Measurements from ENCODE around the gene EPHA10. TPM values are rescaled to one million over a fixed set of nuclear protein-coding genes. Genes with fewer than 3 reads are reported as not detected.

EPHA10 gene
- total RNA-seq, 2 experiments from 2014 or later: not detected

GRCh38 chr1:37677808-37678207 is 87.1 kb downstream of the EPHA10 start:
- H3K4me3 Mint-ChIP-seq: no peak overlapping the region
- DNase-seq (no peak), ATAC-seq (no peak)
- POLR2A ChIA-PET: interaction anchor here (0.6 kb wide), 1 partner anchor 204 kb away, joined by 4 read pairs; no protein-coding TSS in a partner anchor
- H3K9me3 Mint-ChIP-seq (ENCODE audit: insufficient read depth): no peaks in the 10 kb centered on the region
- peaks cover 13% of the 10 kb centered on the region for H3K36me3 Mint-ChIP-seq (ENCODE audit: low read depth)
- CTCF ChIA-PET: interaction anchor here (1.0 to 9.0 kb wide), 2 partner anchors 75 to 190 kb away, joined by 3 to 196 read pairs; no protein-coding TSS in a partner anchor
- H3K4me1 Mint-ChIP-seq (ENCODE audit: low read depth): peaks cover 15% of the 10 kb centered on the region
- no peak overlapping the region for H3K27ac Mint-ChIP-seq
- peaks cover 45% of the 10 kb centered on the region for H3K27me3 Mint-ChIP-seq (ENCODE audit: low read depth)

GRCh38 chr1:37677143-37677439 is 87.8 kb downstream of the EPHA10 start:
- ATAC-seq (no peak), DNase-seq (no peak)
- POLR2A ChIA-PET: no interaction called here
- Mint-ChIP-seq H3K9me3 (ENCODE audit: insufficient read depth) (no peaks in the 10 kb centered on the region), H3K4me3 (no peak overlapping the region), H3K27me3 (ENCODE audit: low read depth) (peaks cover 52% of the 10 kb centered on the region), H3K36me3 (ENCODE audit: low read depth) (peaks cover 6% of the 10 kb centered on the region), H3K4me1 (ENCODE audit: low read depth) (peaks cover 14% of the 10 kb centered on the region), H3K27ac (no peak overlapping the region)
- CTCF ChIA-PET: no interaction called here

GRCh38 chr1:37676281-37677142 is 88.4 kb downstream of the EPHA10 start:
- Mint-ChIP-seq H3K9me3 (ENCODE audit: insufficient read depth) (no peaks in the 10 kb centered on the region), H3K27ac (no peak overlapping the region), H3K27me3 (ENCODE audit: low read depth) (peaks cover 56% of the 10 kb centered on the region), H3K36me3 (ENCODE audit: low read depth) (peaks cover 6% of the 10 kb centered on the region), H3K4me1 (ENCODE audit: low read depth) (peaks cover 14% of the 10 kb centered on the region), H3K4me3 (no peak overlapping the region)
- no peak for DNase-seq
- POLR2A ChIA-PET: no interaction called here
- CTCF ChIA-PET: interaction anchor here (0.8 to 1.4 kb wide), 2 partner anchors 74 to 222 kb away, joined by 3 to 4 read pairs; no protein-coding TSS in a partner anchor
- no peak for ATAC-seq

- peaks cover 55% of the 10 kb centered on the region for H3K27me3 Mint-ChIP-seq (ENCODE audit: low read depth)
- peaks cover 14% of the 10 kb centered on the region for H3K4me1 Mint-ChIP-seq (ENCODE audit: low read depth)
- CTCF ChIA-PET: interaction anchor here (0.9 to 5.1 kb wide), 5 partner anchors 9 to 71 kb away, joined by 3 to 23 read pairs (median 3); no protein-coding TSS in a partner anchor
- peak; percentile 93 for ATAC-seq
- H3K36me3 Mint-ChIP-seq (ENCODE audit: low read depth): no peaks in the 10 kb centered on the region
- POLR2A ChIA-PET: no interaction called here
- DNase-seq: peak; percentile 88
- peak overlapping the region; percentile 9 for H3K4me3 Mint-ChIP-seq
- H3K27ac Mint-ChIP-seq: peak overlapping the region; percentile 37
- H3K9me3 Mint-ChIP-seq (ENCODE audit: insufficient read depth): no peaks in the 10 kb centered on the region
Observed at GRCh38 chr1:37673920-37674319, 91.0 kb downstream of the EPHA10 start.

DNA sequence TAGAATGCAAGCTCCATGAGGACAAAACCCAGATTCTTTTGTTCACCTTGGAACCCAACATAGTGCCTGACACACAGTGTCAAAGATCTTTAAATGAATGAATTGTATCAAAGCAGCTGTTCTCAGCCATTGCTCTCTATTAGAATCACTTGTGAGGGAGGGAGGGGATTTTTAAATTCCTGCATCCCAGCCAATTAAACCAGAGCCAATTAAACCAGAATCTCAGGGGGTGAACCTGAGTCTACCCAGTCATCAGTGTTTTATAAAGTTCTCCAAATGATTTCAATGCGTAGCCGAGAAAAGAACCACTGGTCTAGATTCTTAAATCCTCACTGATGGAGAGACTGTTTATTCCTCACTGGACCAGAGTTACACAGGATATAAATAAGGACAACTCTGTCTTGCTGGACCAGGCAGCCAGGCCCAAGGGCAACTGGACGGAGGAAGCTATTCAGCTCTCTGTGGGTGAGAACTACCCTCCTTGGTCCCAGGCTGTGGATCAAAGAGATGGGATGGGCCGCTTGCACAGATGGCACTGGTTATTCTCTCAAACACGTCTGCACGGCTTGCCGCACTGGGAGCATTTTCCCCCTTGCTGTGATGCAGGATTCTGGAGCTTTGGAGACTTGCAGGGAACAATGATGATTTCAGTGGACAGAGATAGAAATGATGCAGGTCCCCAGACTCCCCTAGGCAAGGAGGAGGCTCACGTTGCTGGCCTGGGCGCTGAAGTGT is 92.6 kb downstream of the EPHA10 start:
- CTCF ChIA-PET: interaction anchor here (5.1 kb wide), 1 partner anchor 10 kb away, joined by 23 read pairs; no protein-coding TSS in a partner anchor
- H3K4me3 Mint-ChIP-seq: no peak overlapping the region
- H3K27me3 Mint-ChIP-seq (ENCODE audit: low read depth): peaks cover 43% of the 10 kb centered on the region
- DNase-seq (no peak), ATAC-seq (no peak)
- no peak overlapping the region for H3K27ac Mint-ChIP-seq
- no peaks in the 10 kb centered on the region for H3K36me3 Mint-ChIP-seq (ENCODE audit: low read depth)
- H3K4me1 Mint-ChIP-seq (ENCODE audit: low read depth): peaks cover 14% of the 10 kb centered on the region
- H3K9me3 Mint-ChIP-seq (ENCODE audit: insufficient read depth): no peaks in the 10 kb centered on the region
- POLR2A ChIA-PET: no interaction called here

- DNase-seq (no peak), ATAC-seq (no peak)
- peaks cover 38% of the 10 kb centered on the region for H3K27me3 Mint-ChIP-seq (ENCODE audit: low read depth)
- ChIA-PET CTCF (interaction anchor here (5.1 kb wide), 1 partner anchor 11 kb away, joined by 23 read pairs; no protein-coding TSS in a partner anchor), POLR2A (interaction anchor here (0.6 kb wide), 1 partner anchor 8 kb away, joined by 3 read pairs; no protein-coding TSS in a partner anchor)
- no peaks in the 10 kb centered on the region for H3K9me3 Mint-ChIP-seq (ENCODE audit: insufficient read depth)
- H3K36me3 Mint-ChIP-seq (ENCODE audit: low read depth): no peaks in the 10 kb centered on the region
- no peak overlapping the region for H3K27ac Mint-ChIP-seq
- H3K4me3 Mint-ChIP-seq: no peak overlapping the region
- peaks cover 14% of the 10 kb centered on the region for H3K4me1 Mint-ChIP-seq (ENCODE audit: low read depth)
Observed at GRCh38 chr1:37671261-37671660, 93.7 kb downstream of the EPHA10 start.

GRCh38 chr1:37670133-37670532 is 94.8 kb downstream of the EPHA10 start:
- Mint-ChIP-seq H3K36me3 (ENCODE audit: low read depth) (no peaks in the 10 kb centered on the region), H3K4me1 (ENCODE audit: low read depth) (peaks cover 14% of the 10 kb centered on the region), H3K27ac (no peak overlapping the region), H3K9me3 (ENCODE audit: insufficient read depth) (no peaks in the 10 kb centered on the region), H3K4me3 (no peak overlapping the region), H3K27me3 (ENCODE audit: low read depth) (peaks cover 36% of the 10 kb centered on the region)
- CTCF ChIA-PET: interaction anchor here (5.1 kb wide), 1 partner anchor 13 kb away, joined by 23 read pairs; no protein-coding TSS in a partner anchor
- ATAC-seq: no peak
- POLR2A ChIA-PET: no interaction called here
- DNase-seq: no peak

DNA sequence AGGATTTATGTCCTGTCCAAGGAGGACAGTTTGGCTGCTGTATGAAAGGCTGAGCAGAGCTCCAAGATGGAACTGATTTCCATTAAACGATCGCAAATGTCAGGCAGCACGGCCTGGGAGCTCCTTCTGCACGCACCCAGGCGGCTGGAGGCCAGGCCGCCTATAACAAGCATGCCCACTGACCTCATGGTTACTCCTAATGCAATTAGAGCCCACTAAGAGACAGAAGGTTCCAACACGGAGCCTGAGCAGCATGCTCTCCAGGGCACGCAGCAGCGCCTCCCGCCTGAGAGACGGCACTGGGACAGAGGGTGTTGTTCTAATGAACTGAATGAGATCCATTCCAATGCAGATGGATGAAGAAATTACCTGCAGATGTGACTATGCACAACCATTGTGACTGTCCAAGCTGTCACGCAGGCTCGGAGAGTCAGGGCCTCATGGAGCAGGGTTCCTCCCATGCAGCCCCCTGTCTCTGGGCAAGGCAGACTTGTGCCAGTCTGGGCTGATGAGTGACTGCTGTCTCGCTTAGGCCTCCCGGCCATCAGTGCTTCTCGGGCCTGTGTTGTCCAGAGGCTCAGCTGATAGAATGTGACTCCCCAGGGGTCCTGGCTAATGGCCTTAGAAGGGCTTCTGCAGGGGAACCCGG is 97.8 kb downstream of the EPHA10 start:
- H3K4me1 Mint-ChIP-seq (ENCODE audit: low read depth): no peaks in the 10 kb centered on the region
- ATAC-seq (no peak), DNase-seq (no peak)
- POLR2A ChIA-PET: interaction anchor here (0.6 kb wide), 1 partner anchor 305 kb away, joined by 3 read pairs; no protein-coding TSS in a partner anchor
- CTCF ChIA-PET: no interaction called here
- no peak overlapping the region for H3K27ac Mint-ChIP-seq
- no peaks in the 10 kb centered on the region for H3K9me3 Mint-ChIP-seq (ENCODE audit: insufficient read depth)
- no peak overlapping the region for H3K4me3 Mint-ChIP-seq
- peaks cover 29% of the 10 kb centered on the region for H3K27me3 Mint-ChIP-seq (ENCODE audit: low read depth)
- no peaks in the 10 kb centered on the region for H3K36me3 Mint-ChIP-seq (ENCODE audit: low read depth)

- Mint-ChIP-seq H3K27ac (no peak overlapping the region), H3K36me3 (ENCODE audit: low read depth) (no peaks in the 10 kb centered on the region), H3K4me3 (no peak overlapping the region), H3K4me1 (ENCODE audit: low read depth) (no peaks in the 10 kb centered on the region), H3K27me3 (ENCODE audit: low read depth) (peaks cover 25% of the 10 kb centered on the region), H3K9me3 (ENCODE audit: insufficient read depth) (no peaks in the 10 kb centered on the region)
- CTCF ChIA-PET: interaction anchor here (0.9 kb wide), 1 partner anchor 16 kb away, joined by 3 read pairs; no protein-coding TSS in a partner anchor
- POLR2A ChIA-PET: interaction anchor here (0.6 kb wide), 1 partner anchor 304 kb away, joined by 3 read pairs; no protein-coding TSS in a partner anchor
- ATAC-seq (no peak), DNase-seq (no peak)
Observed at GRCh38 chr1:37666241-37666867, 98.6 kb downstream of the EPHA10 start.

Data from activated CD8-positive, alpha-beta T cell treated with anti-CD3 and anti-CD28 coated beads, Interleukin-2, amount 10 ng/mL, durations not matched to agents 7 days and 5 days (primary cell).